Measurements from ENCODE around the gene CDH4.

The CDH4 gene

DNA sequence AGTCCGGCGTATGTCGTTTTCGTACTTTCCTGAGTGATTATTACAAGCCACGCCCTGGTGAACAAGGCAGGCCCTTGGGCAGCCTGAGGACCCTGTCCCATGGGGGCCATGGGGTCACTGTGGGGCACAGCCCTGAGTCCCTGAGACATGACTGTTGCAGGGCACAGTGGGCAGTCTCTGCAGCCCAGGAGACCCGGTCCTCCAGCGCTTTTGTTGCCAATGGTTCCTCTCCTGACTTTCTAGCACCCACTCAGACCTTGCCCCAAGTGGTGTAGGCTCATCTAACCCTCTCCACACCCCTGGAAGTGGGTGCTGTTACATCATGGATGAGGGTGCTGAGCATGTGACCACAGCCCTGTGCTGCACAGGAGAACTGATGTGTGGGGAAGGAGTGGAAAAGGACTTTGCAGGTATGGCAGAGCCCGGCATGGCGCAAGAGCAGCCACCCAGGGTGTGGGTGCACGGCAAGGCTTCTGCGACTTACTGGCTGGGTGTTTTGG lies 494.1 kb downstream of the CDH4 start:
- no peak for DNase-seq

DNA sequence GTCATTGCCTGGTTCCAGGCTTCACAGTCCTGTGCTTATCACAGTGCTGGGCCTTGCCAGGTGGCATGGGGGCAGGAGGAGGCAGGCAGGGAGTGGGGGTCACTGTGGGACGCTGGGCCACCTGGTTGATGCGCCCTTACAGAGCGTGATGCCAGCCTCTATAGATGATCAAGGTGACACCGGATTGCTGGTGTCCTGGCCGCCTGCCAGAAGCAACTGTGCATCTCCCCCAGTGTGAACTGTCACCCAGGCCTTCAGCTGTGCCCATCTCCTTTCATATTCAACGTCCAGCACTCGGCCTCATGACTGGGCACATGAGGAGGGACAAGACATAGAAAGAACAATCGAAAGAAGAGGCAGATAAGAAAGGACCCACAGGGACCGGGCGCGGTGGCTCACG lies 494.7 kb downstream of the CDH4 start:
- no peak for DNase-seq

DNA sequence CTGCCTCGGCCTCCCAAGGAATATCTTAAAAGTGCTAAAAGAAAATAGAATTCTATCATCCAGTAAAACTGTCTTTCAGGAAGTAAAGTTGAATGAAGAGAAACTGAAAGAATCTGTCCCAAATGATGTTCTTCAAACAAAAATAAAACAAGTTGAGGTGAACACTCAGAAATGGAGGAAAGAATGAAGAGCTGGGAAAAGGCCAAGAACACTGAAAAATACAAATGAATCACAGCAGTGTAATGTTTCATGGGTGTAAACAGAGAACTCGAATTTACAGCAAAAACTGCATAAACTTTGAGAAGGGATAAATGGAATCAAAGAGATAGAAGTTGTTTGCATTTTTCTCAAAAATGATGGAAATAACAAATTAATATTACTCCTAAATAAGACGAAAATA lies 496.3 kb downstream of the CDH4 start:
- no peak for DNase-seq

DNA sequence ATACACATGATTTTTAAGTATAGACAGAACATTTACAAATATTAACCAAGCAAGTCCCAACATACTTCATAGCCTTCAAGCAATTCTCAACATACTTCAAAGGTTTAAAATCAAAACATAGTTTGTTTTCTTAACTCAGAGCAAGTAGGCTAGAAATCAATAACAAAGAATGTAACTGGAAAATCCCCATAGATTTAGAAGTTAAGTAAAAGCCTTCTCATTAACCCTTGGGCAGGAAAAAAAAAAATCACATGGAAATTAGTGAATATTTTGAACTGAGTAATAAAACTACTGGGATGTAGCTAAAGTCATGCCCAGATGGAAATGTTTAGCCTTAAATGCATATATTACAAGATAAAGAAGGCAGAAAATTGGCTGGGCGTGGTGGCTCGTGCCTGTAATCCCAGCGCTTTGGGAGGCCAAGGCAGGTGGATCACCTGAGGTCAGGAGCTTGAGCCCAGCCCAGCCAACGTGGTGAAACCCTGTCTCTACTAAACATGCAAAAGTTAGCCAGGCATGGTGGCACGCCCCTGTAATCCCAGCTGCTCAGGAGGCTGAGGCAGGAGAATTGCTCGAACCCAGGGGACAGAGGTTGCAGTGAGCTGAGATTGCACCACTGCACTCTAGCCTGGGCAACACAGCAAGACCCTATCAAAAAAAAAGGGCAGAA lies 497.5 kb downstream of the CDH4 start:
- no peak for DNase-seq

DNA sequence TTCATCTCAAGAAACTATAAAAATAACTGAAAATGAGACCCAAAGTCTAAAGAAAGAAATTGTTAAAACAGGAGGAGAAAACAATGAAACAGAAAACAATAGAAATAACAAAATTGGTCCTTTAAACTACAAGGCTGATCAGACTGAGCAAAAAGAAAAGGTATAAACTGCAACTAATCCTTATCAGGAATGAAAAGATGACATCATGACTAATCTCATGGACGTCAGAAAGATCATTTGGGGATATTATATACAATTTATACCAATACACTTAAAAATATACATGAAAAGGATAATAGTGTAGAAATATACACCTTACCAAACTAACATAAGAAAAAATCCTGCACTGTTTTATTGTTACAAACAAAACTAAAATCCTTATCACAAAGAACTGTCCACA lies 498.0 kb downstream of the CDH4 start:
- no peak for DNase-seq

DNA sequence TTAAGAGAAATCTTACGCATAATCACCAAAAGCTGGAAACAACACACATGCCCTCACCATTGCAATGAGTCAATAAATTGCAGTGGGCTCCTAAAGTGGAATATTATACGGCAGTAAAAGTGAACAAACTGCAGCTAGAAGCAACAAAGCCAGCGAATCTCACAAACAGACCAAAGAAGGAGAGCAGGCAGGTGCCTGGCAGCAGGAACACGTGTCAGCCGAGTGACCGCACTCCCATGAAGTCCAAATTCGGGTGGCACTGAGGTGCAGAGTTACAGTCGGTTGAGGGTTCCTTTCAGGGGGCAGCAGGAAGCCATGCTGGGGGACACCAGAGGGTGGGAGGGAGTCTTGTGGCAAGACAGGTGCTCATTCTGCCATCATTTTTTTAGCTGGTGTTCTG lies 500.5 kb downstream of the CDH4 start:
- DNase-seq, result no peak

DNA sequence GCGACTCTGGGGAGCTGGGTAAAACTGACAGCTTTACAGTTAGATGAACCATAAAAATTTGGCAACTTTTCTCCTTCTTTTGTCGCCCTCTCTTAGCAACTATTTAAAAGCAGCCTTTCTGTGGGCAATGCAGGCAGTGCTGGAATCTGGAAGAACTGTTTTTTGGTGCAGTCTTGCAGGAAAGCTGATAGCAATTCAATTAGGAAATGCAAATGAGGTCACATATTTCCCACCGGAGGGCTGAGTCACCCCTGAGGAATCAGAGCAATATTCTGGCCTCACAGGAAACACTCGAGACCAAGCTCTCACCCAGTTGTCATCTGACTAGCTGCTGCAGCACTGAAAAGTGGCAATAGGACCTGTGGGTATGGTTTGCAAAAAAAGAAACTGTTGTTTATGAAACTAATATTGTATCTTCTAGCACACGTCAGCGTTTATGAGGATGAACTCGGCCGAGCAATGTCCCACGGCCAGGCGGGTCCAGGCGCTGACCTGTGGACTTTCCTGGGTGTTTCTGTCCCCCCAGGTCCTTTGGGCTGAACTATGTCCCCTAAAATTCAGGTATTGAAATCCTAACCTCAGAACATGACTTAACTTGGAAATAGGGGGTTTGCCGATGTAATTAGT lies 501.4 kb downstream of the CDH4 start:
- no peak for DNase-seq

DNA sequence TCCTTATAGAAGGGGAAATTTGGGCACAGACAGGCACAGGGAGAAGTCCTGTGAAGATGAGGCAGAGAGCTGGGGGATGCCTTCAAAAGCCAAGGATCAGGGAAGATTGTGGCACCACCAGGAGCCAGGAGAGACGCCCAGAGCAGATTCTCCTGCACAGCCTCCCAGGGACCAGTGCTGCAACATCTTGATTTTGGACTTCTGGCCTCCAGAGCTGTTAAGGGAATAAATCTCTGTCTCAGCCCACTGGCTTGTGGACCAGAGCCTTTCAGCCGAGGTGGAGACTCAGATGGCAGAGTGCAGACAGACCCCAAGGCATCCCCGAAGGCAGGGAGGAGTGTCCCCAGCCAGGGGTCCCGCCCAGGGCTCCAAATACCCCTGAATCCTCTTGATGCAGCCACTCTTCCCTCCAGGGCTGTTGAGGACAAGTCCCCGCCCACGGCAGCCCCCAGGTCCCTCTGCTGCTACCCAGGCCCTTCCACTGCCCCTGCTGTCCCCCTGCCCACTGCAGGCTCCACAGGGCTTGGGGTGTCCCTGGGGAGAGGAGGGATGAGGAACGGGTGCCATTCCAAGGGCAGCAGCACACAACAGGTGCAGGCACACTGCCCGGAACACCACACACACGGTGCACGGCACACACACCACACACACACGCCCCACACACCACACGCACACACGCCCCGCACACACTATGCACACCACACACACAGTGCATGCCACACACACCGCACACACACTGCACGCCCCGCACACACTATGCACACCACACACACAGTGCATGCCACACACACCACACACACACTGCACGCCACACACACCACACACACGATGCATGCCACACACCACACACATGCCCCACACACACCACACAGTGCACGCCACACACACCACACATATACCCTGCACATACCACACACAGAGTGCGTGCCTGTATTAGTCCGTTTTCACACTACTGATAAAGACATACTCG lies 502.2 kb downstream of the CDH4 start:
- no peak for DNase-seq

DNA sequence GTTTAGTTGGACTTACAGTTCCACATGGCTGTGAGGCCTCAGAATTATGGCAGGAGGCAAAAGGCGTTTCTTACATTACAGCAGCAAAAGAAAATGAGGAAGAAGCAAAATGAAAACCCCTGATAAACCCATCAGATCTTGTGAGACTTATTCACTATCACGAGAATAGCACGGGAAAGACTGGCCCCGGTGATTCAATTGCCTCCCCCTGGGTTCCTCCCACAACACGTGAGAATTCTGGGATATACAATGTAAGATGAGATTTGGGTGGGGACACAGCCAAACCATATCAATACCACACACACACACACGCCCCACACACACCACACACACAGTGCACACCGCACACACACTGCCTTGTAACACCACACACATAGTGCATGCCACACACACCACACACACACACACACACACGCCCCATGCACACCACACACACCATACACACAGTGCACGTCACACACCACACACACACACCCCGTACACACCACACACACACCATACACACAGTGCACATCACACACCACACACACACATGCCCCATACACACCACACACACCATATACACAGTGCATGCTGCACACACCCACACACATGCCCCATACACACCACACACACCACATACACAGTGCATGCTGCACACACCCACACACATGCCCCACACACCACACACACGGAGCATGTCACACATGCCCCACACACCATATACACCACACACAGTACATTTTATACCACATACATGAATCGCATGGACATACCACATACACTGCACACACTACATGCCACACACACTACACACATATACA lies 503.1 kb downstream of the CDH4 start:
- no peak for DNase-seq

DNA sequence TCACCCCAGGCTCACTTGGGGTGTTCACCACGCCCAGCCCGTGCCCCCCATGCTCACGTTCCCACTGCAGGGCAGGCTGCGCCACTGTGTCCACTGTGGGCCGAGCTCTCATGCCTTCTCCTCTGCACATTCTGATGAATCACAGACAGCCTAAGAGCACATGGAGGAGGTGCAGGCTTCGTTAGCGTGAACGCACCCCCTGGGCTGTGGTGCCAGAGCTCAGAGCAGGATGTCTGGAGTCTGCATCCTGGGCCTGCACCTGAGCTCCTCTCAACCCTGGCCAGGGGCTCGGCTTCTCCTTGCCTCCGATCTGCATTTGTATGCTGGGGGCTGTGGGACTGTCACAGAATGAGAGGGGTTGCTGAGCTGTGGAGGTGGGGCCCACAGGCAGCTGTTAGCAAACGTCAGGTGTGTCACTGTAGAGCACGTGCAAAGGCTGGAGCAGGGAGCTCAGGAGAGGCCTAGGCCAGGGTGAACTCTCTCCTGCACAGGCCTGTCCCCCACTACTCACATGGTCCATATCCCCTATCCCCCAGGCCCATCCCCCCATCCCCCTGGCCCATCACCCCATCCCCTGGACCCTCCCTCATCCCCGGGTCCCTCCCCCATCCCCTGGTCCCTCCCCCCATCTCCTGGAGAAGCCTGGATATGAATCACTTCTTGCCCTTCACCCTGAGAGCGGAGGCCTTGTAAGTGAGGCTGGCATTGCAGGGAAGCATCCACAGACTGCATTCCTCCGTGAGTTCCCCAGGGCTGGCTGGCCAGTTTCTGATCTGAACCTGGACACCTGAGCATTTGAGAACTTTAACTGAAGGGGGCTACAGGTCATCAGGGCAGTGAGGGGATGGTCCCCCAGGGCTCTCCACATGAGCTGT lies 504.1 kb downstream of the CDH4 start:
- no peak for DNase-seq

DNA sequence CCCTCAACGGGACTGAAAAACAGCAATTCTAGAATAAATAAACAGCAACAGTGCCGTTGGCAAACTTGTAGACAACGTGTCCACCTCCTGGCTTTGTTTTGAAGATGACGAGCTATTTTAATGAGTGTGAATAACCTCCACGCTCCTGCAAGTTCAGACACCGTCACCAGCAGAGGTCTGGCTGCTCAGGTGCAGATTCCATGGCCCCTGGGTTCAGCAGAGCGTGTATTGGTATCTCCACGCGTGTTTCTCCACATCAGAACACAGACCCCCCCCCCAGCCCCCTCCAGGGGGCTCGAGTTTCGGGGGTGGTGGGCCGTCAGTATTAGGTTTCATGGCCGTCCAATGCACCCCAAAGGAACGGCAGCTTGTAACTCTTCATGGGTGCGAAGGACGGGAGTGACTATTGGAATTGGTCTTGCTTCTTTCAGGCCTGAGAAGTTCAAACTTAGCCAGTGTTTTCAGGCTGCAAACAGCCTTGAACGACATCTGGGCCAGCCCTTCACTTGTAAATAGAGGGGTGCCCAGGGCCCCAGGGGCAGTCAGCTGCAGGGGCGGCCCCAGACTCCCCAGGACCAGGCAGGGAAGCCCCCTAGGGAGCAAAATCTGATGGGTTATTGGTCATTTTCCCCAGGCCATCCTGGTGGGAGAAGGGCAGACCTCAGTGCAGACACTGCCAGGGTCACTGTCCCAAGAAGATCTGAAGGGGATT lies 505.1 kb downstream of the CDH4 start:
- no peak for DNase-seq

DNA sequence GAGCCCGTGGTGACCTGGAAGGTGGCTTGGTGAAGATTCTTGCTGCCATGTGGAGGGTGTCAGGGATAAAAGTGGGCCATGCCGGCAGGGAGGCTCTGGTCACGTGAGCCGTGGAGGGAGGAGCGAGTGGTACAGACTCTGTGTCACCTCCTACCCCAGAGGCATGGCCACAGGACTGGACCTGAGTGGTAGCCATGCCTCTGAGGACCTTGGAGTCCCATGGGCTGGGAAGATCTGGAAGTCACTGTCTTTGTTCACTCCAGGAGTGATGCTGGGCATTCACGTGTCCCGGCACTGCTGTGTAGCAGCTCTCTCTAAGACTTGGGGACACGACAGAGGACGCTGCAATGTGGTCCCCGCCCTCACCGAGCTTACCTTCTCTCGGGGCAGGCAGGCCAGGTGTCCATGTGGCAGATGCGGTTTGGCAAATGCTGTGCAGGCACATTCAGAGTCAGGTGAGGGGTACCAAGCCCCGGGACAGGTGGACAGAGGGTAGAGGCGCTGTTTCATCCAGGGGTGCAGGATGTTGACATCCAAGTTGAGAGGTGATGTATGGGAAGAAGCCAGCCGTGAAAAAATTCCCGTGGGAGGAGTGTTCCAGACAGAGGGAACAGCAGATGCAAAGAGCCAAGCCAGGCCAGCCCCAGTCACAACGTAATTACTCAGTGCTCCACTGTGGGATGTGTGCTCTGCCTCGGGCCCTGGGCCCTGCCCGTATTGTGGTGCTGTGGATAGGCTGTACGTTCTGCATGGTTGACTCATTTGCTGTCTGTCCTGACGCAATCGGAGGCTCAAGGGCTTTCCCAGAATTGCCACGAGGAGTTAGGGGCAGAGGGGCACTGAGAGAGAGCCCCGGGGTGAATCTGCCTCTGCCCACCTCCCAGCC lies 505.9 kb downstream of the CDH4 start:
- DNase-seq, result no peak

DNA sequence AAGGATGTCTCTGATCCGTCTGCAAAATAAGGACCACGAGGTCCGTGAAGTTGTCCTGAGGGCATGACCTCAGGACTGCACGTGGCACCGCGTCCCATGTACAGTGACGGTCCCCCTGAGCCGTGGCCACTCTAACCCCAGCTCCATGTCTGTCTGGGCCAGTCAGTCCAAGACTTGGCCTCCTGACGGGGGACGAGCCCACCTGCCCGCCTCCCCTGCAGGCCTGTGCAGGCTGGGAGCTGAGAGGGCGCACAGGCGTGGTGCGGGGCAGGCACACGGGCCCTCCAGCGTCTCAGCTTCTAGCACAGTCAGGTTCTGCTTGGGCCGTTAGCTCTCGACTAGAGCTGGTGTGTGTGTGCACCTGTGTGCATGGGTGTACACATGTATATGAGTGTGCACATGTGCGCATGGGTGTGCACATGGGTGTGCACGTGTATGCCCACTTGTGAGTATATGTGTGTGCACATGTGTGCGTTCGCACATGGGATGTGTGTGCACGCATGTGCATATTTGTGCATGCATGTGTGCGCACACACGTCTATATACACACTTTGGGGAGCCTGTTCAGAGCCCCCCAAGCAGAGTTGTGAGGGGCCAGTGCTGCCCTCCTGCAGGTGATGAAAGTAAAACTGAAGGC lies 506.6 kb downstream of the CDH4 start:
- DNase-seq, result no peak

DNA sequence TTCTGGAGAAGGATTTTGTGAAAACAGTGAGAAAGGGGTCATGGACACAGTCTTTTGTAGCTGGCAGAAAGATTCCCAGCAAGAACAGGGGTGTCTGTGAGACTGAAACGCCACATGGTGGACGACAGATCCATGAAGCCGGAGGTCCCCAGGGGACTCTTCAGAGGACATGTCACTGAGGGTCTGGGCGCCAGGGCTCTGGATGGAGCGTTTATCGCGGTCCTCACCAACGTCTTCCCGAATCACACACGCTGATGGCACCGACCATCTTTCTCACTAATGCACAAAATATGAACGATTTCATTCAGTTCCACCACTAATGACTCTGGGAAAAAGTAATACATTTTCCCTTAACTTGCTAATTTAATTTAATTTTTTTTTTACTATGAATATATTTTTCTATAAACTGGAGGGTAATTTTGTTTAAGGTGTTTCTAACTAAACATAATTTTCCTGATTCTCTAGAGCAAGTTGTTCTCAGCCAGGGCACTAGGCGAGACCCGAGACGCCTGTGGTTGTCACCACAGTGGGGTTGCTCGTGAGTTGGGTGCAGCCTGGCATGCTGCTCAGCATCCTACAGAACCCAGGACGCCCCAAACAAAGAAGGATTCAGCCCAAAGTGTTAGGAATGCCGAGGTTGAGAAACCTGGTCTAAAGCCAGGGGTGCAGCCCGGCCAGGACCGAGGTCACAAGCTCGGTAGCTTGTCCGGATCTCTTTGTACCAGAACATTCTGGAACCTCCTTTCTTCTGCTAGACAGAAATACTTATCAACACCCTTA lies 507.4 kb downstream of the CDH4 start:
- DNase-seq, result no peak

DNA sequence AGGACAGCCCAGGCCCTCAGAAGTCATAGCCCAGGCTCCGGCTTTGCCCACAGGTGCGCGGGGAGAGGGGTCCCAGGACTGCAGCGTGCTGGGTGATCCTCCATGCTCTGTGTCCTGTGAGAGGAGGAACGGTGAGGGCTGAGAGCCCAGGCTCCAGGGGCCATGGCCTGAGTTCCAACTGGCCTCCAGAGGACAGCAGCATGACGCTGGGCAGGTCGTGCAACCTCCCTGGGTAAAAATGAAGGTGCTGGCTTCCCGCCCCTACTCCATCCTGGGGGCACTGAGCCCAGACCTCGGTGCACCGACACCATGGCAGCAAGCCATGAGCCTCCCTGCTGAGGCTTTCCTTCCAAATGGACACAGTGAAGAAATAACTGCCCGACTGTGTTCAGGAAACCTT lies 508.3 kb downstream of the CDH4 start:
- DNase-seq, result no peak

DNA sequence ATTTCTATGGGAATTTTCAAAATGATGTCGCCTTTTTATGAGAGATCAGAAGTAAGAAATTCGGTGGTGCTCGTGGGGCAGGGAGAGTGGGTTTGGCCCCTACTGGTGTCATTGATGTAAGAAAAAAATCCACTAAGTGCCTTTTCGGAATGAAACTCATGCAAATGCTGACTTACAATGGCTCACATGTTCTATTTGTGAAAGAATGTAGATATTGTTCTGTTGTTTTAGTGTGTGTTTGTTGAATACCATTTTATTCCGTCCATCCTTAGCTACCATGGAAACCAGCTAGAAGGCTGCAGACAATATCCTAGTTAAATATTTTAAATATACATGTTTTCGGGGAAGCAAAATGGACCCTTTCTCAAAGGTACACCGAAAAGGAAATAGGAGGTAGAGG lies 508.7 kb downstream of the CDH4 start:
- DNase-seq, result no peak

DNA sequence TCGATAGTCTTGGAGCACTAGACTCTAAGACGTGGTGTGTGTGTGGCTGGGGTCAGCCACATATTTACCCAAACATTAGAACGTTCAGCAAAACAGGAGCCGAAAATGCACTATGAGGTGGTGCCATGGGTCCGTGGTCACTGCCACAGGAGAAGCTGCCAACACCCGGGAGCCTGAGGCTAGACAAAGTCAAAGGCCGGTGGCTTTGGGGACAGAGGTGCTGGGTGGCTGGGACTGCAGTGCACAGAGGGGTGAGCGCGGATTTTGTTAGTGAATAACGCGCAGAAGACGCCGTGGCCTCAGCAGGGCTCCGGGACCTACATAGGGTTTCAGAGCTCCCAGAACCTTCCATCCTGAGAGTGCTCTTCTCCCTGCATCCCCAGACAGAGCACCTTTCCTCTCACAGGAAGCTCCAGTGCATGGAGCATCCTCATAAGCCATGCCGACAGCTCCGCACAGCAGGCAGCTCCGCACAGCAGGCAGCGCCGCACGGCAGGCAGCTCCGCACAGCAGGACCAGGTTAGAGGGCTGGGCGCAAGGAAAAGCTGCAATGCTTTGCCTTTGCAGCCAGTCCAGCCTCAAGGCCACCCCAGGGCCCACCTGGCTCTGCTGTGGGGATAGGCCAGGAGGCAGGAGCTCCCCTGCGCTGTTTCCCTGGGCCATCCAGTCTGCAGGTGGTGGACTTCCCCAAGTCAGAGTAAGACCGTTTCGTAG lies 509.5 kb downstream of the CDH4 start:
- DNase-seq, result no peak

DNA sequence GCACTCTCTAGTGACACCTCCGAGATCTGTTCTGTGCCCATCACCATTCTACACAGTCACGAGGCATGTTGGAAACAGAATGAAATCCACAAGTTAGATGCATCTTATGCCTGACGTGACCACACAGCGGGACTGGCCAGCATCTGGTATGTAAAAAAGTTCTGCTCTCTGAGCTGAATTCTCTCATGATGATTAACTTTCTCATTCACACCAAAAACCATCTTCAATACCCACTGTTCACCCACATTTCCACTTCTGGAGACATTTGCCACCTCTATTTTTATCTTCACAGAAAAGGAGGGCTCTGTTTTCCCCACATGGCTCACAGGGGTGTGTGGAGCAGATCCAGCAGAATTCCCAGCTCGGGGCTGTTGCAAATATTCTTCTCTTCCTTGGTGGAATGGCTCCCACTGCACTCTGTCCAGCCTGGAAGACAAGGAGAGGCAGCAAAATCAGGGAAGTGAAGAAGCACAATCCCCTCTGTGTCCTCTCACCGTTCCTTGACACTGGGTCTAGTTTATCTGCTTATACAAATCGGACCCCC lies 510.2 kb downstream of the CDH4 start:
- no peak for DNase-seq

All from T-helper 9 cell (primary cell).